Gastroesophageal sphincter (tissue), 4 donors: ENCODE data around the gene BRWD1. TPM values are rescaled to one million over a fixed set of nuclear protein-coding genes. Genes with fewer than 3 reads are reported as not detected.

Experiments
- ATAC-seq: fragments of 150-250 bp; one replicate; pipeline ENCODE4 v1.9.1; 2016; ENCODE audit warnings: mild to moderate bottlenecking, moderate library complexity
- H3K27ac ChIP-seq, 4 donors: fragments of 200-600 bp; sonication (generic) in 3 of 4; 1 replicate in 3 of 4; 2 replicates in 1 of 4; pipeline ENCODE4 v1.5.1; 2016 to 2019
- H3K27me3 ChIP-seq: fragments of 200-600 bp; sonication (generic); one replicate; pipeline ENCODE4 v1.5.1; 2019
- H3K36me3 ChIP-seq, 2 donors: fragments of 200-600 bp; sonication (generic); one replicate each; pipeline ENCODE4 v1.5.1; 2019; ENCODE audit warnings: control low read depth in 1 of 2
- H3K4me1 ChIP-seq, 3 donors: fragments of 200-600 bp; sonication (generic); 1 replicate in 2 of 3; 2 replicates in 1 of 3; pipeline ENCODE4 v1.5.1; 2016 to 2019; ENCODE audit warnings: control low read depth in 2 of 3
- H3K4me3 ChIP-seq, 2 donors: fragments of 200-600 bp; sonication (generic); one replicate each; pipeline ENCODE4 v1.5.1; 2019; ENCODE audit warnings: mild to moderate bottlenecking in 1 of 2, moderate library complexity in 1 of 2
- H3K9me3 ChIP-seq, 3 donors: fragments of 200-600 bp; sonication (generic); one replicate each; pipeline ENCODE4 v1.5.1; 2017 to 2019; ENCODE audit warnings: control low read depth in 2 of 3
- EP300 ChIP-seq: sonication (generic); formaldehyde crosslinking; IDR thresholded peaks from one replicate; pipeline ENCODE4 v1.6.1; 2017; ENCODE audit warnings: antibody characterized with exemption, mild to moderate bottlenecking
- POLR2A ChIP-seq, 2 donors: fragments of 450-650 bp; IDR thresholded peaks; one replicate each; pipeline ENCODE4 v1.6.1; 2017; ENCODE audit warnings: antibody characterized with exemption in 2 of 2, mild to moderate bottlenecking in 2 of 2, moderate library complexity in 1 of 2
- POLR2AphosphoS5 ChIP-seq: sonication (generic); formaldehyde crosslinking; IDR thresholded peaks from one replicate; pipeline ENCODE4 v1.6.1; 2017; ENCODE audit warnings: antibody characterized with exemption
- WGBS, 2 donors: methylation state at CpG; one replicate each; pipeline ENCODE4 v1.1.5; 2018; ENCODE audit warnings: low coverage in 1 of 2; 5-methylcytosine and 5-hydroxymethylcytosine counted together
- total RNA-seq, 4 donors: library from RNA; depleted of rRNA; stranded (reverse); fragments of >200 nt; gene quantifications; one replicate each; pipeline ENCODE4 v1.1.0, GENCODE V29; 2016
- TF ChIP-seq, protein P1 (sequence below), 4 experiments: fragments of 200-600 bp in 2 of 4; fragments of 450-650 bp in 2 of 4; sonication (generic) in 1 of 4; IDR thresholded peaks; one replicate each; pipeline ENCODE4 v1.5.1; 2017 to 2019; ENCODE audit warnings: antibody characterized with exemption in 4 of 4, mild to moderate bottlenecking in 2 of 4, moderate library complexity in 2 of 4

Gene BRWD1
- total RNA-seq, 4 donors from 2014 or later, result 60.0 to 132 (median 71.2) TPM

DNA sequence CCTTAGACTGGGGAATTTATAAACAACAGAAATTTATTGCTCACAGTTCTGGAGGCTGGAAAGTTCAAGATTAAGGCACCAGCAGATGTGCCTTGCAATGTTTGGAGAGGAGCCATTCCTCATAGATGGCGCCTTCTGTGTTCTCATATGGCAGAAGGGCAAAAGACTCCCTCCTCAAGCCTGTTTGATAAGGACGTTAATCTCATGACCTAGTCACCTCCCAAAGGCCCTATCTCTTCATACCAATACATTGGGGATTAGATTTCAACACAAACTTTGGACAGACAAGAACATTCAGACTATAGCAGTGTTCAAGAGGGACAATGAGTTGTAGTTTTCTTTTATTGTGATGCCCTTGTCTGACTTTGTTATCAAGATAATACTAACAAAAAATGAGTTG, 164.5 kb downstream of the BRWD1 start:
- no peaks in the 10 kb centered on the region for H3K36me3 ChIP-seq
- 67 to 71% methylated on average over 2 of the region's 2 CpGs for WGBS, 2 donors
- TF ChIP-seq, protein P1, sequence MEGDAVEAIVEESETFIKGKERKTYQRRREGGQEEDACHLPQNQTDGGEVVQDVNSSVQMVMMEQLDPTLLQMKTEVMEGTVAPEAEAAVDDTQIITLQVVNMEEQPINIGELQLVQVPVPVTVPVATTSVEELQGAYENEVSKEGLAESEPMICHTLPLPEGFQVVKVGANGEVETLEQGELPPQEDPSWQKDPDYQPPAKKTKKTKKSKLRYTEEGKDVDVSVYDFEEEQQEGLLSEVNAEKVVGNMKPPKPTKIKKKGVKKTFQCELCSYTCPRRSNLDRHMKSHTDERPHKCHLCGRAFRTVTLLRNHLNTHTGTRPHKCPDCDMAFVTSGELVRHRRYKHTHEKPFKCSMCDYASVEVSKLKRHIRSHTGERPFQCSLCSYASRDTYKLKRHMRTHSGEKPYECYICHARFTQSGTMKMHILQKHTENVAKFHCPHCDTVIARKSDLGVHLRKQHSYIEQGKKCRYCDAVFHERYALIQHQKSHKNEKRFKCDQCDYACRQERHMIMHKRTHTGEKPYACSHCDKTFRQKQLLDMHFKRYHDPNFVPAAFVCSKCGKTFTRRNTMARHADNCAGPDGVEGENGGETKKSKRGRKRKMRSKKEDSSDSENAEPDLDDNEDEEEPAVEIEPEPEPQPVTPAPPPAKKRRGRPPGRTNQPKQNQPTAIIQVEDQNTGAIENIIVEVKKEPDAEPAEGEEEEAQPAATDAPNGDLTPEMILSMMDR (IDR thresholded peaks at IDR 0.05), result no peak
- no peak for TF ChIP-seq POLR2A (IDR thresholded peaks at IDR 0.05)
- TF ChIP-seq EP300, result no peak
- TF ChIP-seq POLR2AphosphoS5, result no peak
- H3K9me3 ChIP-seq, result peaks cover 0 to 17% (median 0%) of the 10 kb centered on the region in 3 donors
- H3K27me3 ChIP-seq, result no peaks in the 10 kb centered on the region
- H3K4me1 ChIP-seq, result no peaks in the 10 kb centered on the region
- H3K27ac ChIP-seq, result no peak overlapping the region
- H3K4me3 ChIP-seq, result no peak overlapping the region
- ATAC-seq, result no peak

DNA sequence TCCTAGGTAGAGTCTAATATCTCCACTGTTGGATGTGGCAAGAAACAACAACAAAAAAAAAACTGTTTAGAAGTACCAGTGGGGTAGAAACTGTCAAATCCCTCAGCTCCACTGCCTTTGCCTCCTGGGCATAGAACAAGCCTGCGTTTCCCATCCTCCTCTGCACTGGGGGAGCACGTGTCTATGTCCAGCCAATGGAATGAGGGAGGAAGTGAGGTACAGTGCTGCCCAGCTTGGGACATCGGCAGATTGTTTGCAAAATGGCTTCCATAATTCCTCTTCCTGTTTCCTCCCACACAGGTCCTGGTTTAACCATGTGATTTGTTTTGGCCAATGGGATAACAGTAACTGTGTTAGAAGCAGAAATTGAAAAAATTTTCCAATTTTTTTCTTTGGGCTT, 169.2 kb downstream of the BRWD1 start:
- WGBS, 2 donors, result 80 to 100% methylated on average over 1 of the region's 3 CpGs
- ATAC-seq, result no peak
- no peak overlapping the region for H3K27ac ChIP-seq
- H3K9me3 ChIP-seq, result peaks cover 0 to 17% (median 0%) of the 10 kb centered on the region in 3 donors
- H3K36me3 ChIP-seq, result no peaks in the 10 kb centered on the region
- H3K27me3 ChIP-seq, result no peaks in the 10 kb centered on the region
- H3K4me3 ChIP-seq, result no peak overlapping the region
- TF ChIP-seq POLR2AphosphoS5, result no peak
- TF ChIP-seq EP300, result no peak
- TF ChIP-seq POLR2A (IDR thresholded peaks at IDR 0.05), result no peak
- TF ChIP-seq, protein P1 (IDR thresholded peaks at IDR 0.05), result no peak
- H3K4me1 ChIP-seq, result no peaks in the 10 kb centered on the region

- Histone ChIP-seq H3K4me3 (no peak overlapping the region), H3K4me1 (no peaks in the 10 kb centered on the region), H3K9me3 (peaks cover 0 to 12% (median 0%) of the 10 kb centered on the region in 3 donors), H3K36me3 (no peaks in the 10 kb centered on the region), H3K27me3 (no peaks in the 10 kb centered on the region), H3K27ac (no peak overlapping the region)
- TF ChIP-seq POLR2A (IDR thresholded peaks at IDR 0.05) (no peak), EP300 (no peak), POLR2AphosphoS5 (no peak)
- TF ChIP-seq, protein P1 (IDR thresholded peaks at IDR 0.05), result no peak
- WGBS, 2 donors, result 67 to 94% methylated on average over 2 of the region's 3 CpGs
- no peak for ATAC-seq
These were observed 170.5 kb downstream of the BRWD1 start for GRCh38 chr21:39142972-39143371.

- H3K36me3 ChIP-seq, result no peaks in the 10 kb centered on the region
- H3K4me1 ChIP-seq, result no peaks in the 10 kb centered on the region
- H3K27me3 ChIP-seq, result no peaks in the 10 kb centered on the region
- peaks cover 0 to 12% (median 0%) of the 10 kb centered on the region in 3 donors for H3K9me3 ChIP-seq
- TF ChIP-seq POLR2AphosphoS5 (no peak), POLR2A (IDR thresholded peaks at IDR 0.05) (no peak), EP300 (no peak)
- TF ChIP-seq, protein P1 (IDR thresholded peaks at IDR 0.05), result no peak
- no peak overlapping the region for H3K4me3 ChIP-seq
- ATAC-seq, result no peak
- no peak overlapping the region for H3K27ac ChIP-seq
- WGBS, 2 donors, result no CpG with 5 or more reads among the region's 3 CpGs
These were observed 171.9 kb downstream of the BRWD1 start for GRCh38 chr21:39141502-39141901.

DNA sequence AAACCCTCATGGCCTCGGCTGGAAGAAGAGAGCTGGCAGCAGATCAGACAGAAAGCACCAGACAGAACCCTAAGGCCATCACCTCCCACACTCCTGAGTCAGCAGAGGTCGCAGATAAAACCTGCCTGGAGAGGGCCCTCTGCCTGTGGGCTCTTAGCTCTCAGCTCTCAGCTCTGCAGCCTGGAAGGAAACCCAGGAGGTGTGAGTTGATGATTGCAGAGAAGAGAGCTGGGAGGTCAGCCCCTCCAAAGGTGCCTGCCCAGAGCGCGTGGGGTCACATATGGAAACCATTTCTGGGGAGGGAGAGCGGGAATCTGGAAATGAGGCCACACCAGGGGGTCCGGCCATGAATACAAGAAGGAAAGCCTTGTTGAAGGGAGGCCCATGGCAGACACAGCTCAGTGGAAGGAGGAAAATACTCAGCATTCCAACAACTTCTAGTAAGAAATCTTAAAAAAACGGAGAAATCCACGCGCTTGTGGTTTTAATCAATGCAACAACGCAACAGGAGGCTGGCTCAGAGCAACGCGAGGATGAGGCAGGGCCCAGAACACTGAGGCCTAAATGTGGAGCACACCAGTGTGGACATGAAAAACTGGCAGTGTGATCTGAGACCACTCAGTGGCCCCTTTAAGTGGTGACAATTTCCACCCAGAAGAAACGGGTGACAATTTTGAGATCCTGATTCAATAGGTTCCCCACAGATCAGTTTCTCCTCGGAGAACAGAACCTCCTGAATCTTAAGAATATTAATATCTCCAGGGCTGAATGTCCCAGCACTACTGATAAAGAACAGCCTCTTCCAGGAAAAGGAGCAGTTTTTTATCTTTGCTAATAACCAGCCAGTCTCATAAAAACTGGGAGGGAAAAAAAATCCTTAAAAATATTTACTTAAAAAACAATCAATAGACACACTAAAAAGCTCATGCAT, 175.9 kb downstream of the BRWD1 start:
- Histone ChIP-seq H3K27me3 (no peaks in the 10 kb centered on the region), H3K4me1 (no peaks in the 10 kb centered on the region), H3K9me3 (no peaks in the 10 kb centered on the region), H3K27ac (no peak overlapping the region), H3K4me3 (no peak overlapping the region), H3K36me3 (no peaks in the 10 kb centered on the region)
- TF ChIP-seq EP300 (no peak), POLR2AphosphoS5 (no peak)
- TF ChIP-seq, protein P1 (IDR thresholded peaks at IDR 0.05), result no peak
- no peak for ATAC-seq
- 65 to 80% methylated on average over 6 to 9 of the region's 14 CpGs for WGBS, 2 donors
